ENCODE measurements around the gene FAM234A. TPM values are rescaled to one million over a fixed set of nuclear protein-coding genes. Genes with fewer than 3 reads are reported as not detected.

The FAM234A gene
- polyA plus RNA-seq, 1 experiment: 75.5 TPM

GRCh38 chr16:247027-247426, 12.4 kb downstream of the FAM234A start:
- POLR2A ChIA-PET: no interaction called here
- peaks cover 3% of the 10 kb centered on the region; the same call in 1 of the 2 replicates for H3K36me3 ChIP-seq (ENCODE audit: control insufficient read depth, insufficient read depth, low read length)
- no peaks in the 10 kb centered on the region for H3K27me3 ChIP-seq (ENCODE audit: control insufficient read depth, insufficient read depth, low read length)
- CTCF ChIA-PET: interaction anchor here (0.6 kb wide), 1 partner anchor 11 kb away, joined by 6 read pairs; no protein-coding TSS in a partner anchor
- no peak overlapping the region for H3K4me3 ChIP-seq (ENCODE audit: low read depth, low read length)
- no peak for DNase-seq (ENCODE audit: low read depth)
- TF ChIP-seq, protein P1, sequence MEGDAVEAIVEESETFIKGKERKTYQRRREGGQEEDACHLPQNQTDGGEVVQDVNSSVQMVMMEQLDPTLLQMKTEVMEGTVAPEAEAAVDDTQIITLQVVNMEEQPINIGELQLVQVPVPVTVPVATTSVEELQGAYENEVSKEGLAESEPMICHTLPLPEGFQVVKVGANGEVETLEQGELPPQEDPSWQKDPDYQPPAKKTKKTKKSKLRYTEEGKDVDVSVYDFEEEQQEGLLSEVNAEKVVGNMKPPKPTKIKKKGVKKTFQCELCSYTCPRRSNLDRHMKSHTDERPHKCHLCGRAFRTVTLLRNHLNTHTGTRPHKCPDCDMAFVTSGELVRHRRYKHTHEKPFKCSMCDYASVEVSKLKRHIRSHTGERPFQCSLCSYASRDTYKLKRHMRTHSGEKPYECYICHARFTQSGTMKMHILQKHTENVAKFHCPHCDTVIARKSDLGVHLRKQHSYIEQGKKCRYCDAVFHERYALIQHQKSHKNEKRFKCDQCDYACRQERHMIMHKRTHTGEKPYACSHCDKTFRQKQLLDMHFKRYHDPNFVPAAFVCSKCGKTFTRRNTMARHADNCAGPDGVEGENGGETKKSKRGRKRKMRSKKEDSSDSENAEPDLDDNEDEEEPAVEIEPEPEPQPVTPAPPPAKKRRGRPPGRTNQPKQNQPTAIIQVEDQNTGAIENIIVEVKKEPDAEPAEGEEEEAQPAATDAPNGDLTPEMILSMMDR (IDR thresholded peaks at IDR 0.05; ENCODE audit: insufficient read depth, low read depth, low read length): no peak

DNA sequence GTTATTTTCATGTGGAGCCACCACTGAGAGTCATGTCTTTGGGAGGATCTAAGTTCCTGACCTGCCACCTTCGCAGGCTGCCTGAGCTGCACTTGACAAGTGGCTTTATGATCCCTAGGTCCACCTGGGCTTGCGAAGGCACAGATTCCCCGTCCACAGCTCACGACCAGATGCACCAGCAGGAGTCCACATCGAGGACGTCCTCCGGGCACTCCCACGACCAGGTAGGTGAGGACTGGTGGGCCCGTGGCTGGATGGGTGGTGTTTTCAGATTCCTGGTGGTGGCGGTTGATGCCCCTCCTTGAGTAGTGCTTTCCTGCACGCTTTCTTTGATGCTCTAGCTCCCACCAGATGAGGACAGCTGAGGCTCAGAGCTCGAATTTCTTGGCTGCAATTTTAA, 14.8 kb downstream of the FAM234A start:
- CTCF ChIA-PET: interaction anchor here (1.0 to 1.4 kb wide), 3 partner anchors 68 to 143 kb away, joined by 3 to 5 read pairs (median 3); no protein-coding TSS in a partner anchor
- H3K4me3 ChIP-seq (ENCODE audit: low read depth, low read length): no peak overlapping the region
- peaks cover 8% of the 10 kb centered on the region for H3K36me3 ChIP-seq (ENCODE audit: control insufficient read depth, insufficient read depth, low read length)
- no peaks in the 10 kb centered on the region for H3K27me3 ChIP-seq (ENCODE audit: control insufficient read depth, insufficient read depth, low read length)
- no peak for DNase-seq (ENCODE audit: low read depth)
- POLR2A ChIA-PET: interaction anchor here (0.5 kb wide), 1 partner anchor 10 kb away, joined by 3 read pairs; no protein-coding TSS in a partner anchor
- TF ChIP-seq, protein P1 (IDR thresholded peaks at IDR 0.05; ENCODE audit: insufficient read depth, low read depth, low read length): no peak

GRCh38 chr16:252366-253337, 18.0 kb downstream of the FAM234A start:
- POLR2A ChIA-PET: no interaction called here
- DNase-seq (ENCODE audit: low read depth): no peak
- CTCF ChIA-PET: interaction anchor here (1.2 to 1.3 kb wide), 2 partner anchors 9 to 17 kb away, joined by 3 read pairs; no protein-coding TSS in a partner anchor
- no peak overlapping the region for H3K4me3 ChIP-seq (ENCODE audit: low read depth, low read length)
- no peaks in the 10 kb centered on the region for H3K27me3 ChIP-seq (ENCODE audit: control insufficient read depth, insufficient read depth, low read length)
- H3K36me3 ChIP-seq (ENCODE audit: control insufficient read depth, insufficient read depth, low read length): peaks cover 14% of the 10 kb centered on the region
- TF ChIP-seq, protein P1 (IDR thresholded peaks at IDR 0.05; ENCODE audit: insufficient read depth, low read depth, low read length): no peak

DNA sequence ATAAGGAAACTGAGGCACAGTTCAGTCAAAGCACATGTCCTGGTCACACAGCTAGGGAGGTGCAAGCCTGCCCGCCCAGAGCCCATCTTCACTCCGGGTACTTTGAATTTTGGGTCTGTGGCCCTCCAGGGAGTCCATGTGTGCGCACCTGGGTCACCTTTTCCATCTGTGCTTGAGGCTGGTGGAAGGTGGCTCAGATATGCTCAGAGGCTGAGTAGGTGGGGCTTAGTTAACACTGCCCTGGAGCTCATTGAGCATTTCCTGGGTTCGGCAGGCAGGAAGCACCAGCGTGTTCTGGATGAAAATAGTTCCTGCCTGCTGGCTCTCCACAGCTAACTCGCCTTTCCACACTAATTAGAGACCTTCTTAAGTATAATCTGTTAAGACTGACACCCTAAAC, 19.2 kb downstream of the FAM234A start:
- H3K36me3 ChIP-seq (ENCODE audit: control insufficient read depth, insufficient read depth, low read length): peaks cover 14% of the 10 kb centered on the region
- ChIA-PET POLR2A (no interaction called here), CTCF (interaction anchor here (1.3 kb wide), 1 partner anchor 19 kb away, joined by 3 read pairs; no protein-coding TSS in a partner anchor)
- H3K27me3 ChIP-seq (ENCODE audit: control insufficient read depth, insufficient read depth, low read length): no peaks in the 10 kb centered on the region
- TF ChIP-seq, protein P1 (IDR thresholded peaks at IDR 0.05; ENCODE audit: insufficient read depth, low read depth, low read length): no peak
- no peak overlapping the region for H3K4me3 ChIP-seq (ENCODE audit: low read depth, low read length)
- DNase-seq (ENCODE audit: low read depth): no peak

DNA sequence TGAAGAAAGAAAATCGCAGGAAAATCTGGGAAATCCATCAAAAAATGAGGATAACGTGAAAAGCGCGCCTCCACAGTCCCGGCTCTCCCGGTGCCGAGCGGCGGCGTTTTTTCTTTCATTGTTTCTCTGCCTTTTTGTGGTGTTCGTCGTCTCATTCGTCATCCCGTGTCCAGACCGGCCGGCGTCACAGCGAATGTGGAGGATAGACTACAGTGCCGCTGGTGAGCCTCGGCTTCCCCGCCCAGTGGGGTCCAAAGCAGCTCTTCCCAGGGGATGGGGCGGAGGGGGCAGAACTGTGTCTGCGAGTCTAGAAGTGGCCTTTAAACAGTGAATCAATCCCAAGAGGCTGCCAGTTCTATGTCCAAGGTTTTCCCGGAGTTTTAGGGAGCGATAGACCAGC, 19.8 kb downstream of the FAM234A start:
- Histone ChIP-seq H3K36me3 (ENCODE audit: control insufficient read depth, insufficient read depth, low read length) (peaks cover 12% of the 10 kb centered on the region), H3K4me3 (ENCODE audit: low read depth, low read length) (no peak overlapping the region), H3K27me3 (ENCODE audit: control insufficient read depth, insufficient read depth, low read length) (no peaks in the 10 kb centered on the region)
- CTCF ChIA-PET: no interaction called here
- POLR2A ChIA-PET: no interaction called here
- DNase-seq (ENCODE audit: low read depth): no peak
- TF ChIP-seq, protein P1 (IDR thresholded peaks at IDR 0.05; ENCODE audit: insufficient read depth, low read depth, low read length): no peak

Measured in BJ (cell line).